Skin epidermis (tissue), 12 donors: ENCODE data around the gene RAB22A.

Experiments
- H3K27ac ChIP-seq, 21 experiments: fragments of 200-600 bp; sonication (generic) in 11 of 21; one replicate each; pipeline ENCODE4 v1.5.0; 2020; ENCODE audit warnings: mild to moderate bottlenecking in 3 of 21, inconsistent platforms in 2 of 21, moderate library complexity in 2 of 21
- H3K4me3 ChIP-seq, 7 experiments: fragments of 200-600 bp; sonication (generic) in 2 of 7; one replicate each; pipeline ENCODE4 v1.5.0; 2020; ENCODE audit warnings: inconsistent platforms in 2 of 7, mild to moderate bottlenecking in 2 of 7, moderate library complexity in 1 of 7

Gene RAB22A

GRCh38 chr20:58297394-58297793, 12.1 kb upstream of the RAB22A start:
- H3K4me3 ChIP-seq = no peak overlapping the region
- H3K27ac ChIP-seq = no peak overlapping the region

- no peak overlapping the region for H3K4me3 ChIP-seq
- no peak overlapping the region for H3K27ac ChIP-seq
Observed at GRCh38 chr20:58300321-58300720, 9.2 kb upstream of the RAB22A start.

GRCh38 chr20:58303547-58303946, 6.0 kb upstream of the RAB22A start:
- no peak overlapping the region for H3K27ac ChIP-seq
- H3K4me3 ChIP-seq = no peak overlapping the region

GRCh38 chr20:58305061-58305460, 4.5 kb upstream of the RAB22A start:
- Histone ChIP-seq H3K27ac (no peak overlapping the region), H3K4me3 (no peak overlapping the region)

GRCh38 chr20:58306421-58307261, 2.9 kb upstream of the RAB22A start:
- H3K4me3 ChIP-seq = no peak overlapping the region
- H3K27ac ChIP-seq = peak overlapping the region in 16 of 21 experiments; percentile 11 to 78 (median 60)

GRCh38 chr20:58307270-58307669, 2.2 kb upstream of the RAB22A start:
- no peak overlapping the region for H3K4me3 ChIP-seq
- peak overlapping the region in 16 of 21 experiments; percentile 11 to 78 (median 54) for H3K27ac ChIP-seq

- Histone ChIP-seq H3K4me3 (peak overlapping the region; percentile 68 to 99 (median 98)), H3K27ac (peak overlapping the region in 18 of 21 experiments; percentile 25 to 97 (median 82))
Observed at GRCh38 chr20:58308290-58308679, 1.2 kb upstream of the RAB22A start.

GRCh38 chr20:58308680-58309527, 611 bp upstream of the RAB22A start:
- H3K4me3 ChIP-seq = peak overlapping the region; percentile 68 to 99 (median 98)
- peak overlapping the region; percentile 12 to 97 (median 79) for H3K27ac ChIP-seq

GRCh38 chr20:58310291-58310782, 822 bp downstream of the RAB22A start:
- Histone ChIP-seq H3K27ac (peak overlapping the region; percentile 90 to 99 (median 96)), H3K4me3 (peak overlapping the region; percentile 94 to 100 (median 99))

- H3K4me3 ChIP-seq = no peak overlapping the region
- H3K27ac ChIP-seq = peak overlapping the region in 4 of 21 experiments; percentile 2 to 64 (median 24)
Observed at GRCh38 chr20:58312836-58313235, 3.3 kb downstream of the RAB22A start.

- H3K27ac ChIP-seq = peak overlapping the region in 4 of 21 experiments; percentile 2 to 64 (median 24)
Observed at GRCh38 chr20:58313396-58313795, 3.9 kb downstream of the RAB22A start.

GRCh38 chr20:58321205-58321604, 11.7 kb downstream of the RAB22A start:
- Histone ChIP-seq H3K27ac (no peak overlapping the region), H3K4me3 (no peak overlapping the region)

More at GRCh38 chr20:58313396-58313795, 3.9 kb downstream of the RAB22A start:
- no peak overlapping the region for H3K4me3 ChIP-seq

GRCh38 chr20:58322083-58322482, 12.6 kb downstream of the RAB22A start:
- H3K27ac ChIP-seq = no peak overlapping the region
- no peak overlapping the region for H3K4me3 ChIP-seq

- Histone ChIP-seq H3K27ac (no peak overlapping the region), H3K4me3 (no peak overlapping the region)
Observed at GRCh38 chr20:58325912-58326311, 16.4 kb downstream of the RAB22A start.

- Histone ChIP-seq H3K4me3 (no peak overlapping the region), H3K27ac (no peak overlapping the region)
Observed at GRCh38 chr20:58327211-58327610, 17.7 kb downstream of the RAB22A start.

GRCh38 chr20:58328836-58329235, 19.3 kb downstream of the RAB22A start:
- Histone ChIP-seq H3K4me3 (no peak overlapping the region), H3K27ac (no peak overlapping the region)

GRCh38 chr20:58329711-58330110, 20.2 kb downstream of the RAB22A start:
- Histone ChIP-seq H3K27ac (no peak overlapping the region), H3K4me3 (no peak overlapping the region)

- no peak overlapping the region for H3K27ac ChIP-seq
- H3K4me3 ChIP-seq = no peak overlapping the region
Observed at GRCh38 chr20:58330249-58330648, 20.7 kb downstream of the RAB22A start.

- no peak overlapping the region for H3K4me3 ChIP-seq
- H3K27ac ChIP-seq = no peak overlapping the region
Observed at GRCh38 chr20:58330687-58331086, 21.2 kb downstream of the RAB22A start.

GRCh38 chr20:58331961-58332551, 22.5 kb downstream of the RAB22A start:
- Histone ChIP-seq H3K4me3 (no peak overlapping the region), H3K27ac (no peak overlapping the region)
